ENCODE measurements around the gene TMEM212. TPM values are rescaled to one million over a fixed set of nuclear protein-coding genes. Genes with fewer than 3 reads are reported as not detected.

The TMEM212 gene
- total and polyA plus RNA-seq, 2 donors (not counting 1 experiment from before 2014, with no cell fraction given) = not detected

DNA sequence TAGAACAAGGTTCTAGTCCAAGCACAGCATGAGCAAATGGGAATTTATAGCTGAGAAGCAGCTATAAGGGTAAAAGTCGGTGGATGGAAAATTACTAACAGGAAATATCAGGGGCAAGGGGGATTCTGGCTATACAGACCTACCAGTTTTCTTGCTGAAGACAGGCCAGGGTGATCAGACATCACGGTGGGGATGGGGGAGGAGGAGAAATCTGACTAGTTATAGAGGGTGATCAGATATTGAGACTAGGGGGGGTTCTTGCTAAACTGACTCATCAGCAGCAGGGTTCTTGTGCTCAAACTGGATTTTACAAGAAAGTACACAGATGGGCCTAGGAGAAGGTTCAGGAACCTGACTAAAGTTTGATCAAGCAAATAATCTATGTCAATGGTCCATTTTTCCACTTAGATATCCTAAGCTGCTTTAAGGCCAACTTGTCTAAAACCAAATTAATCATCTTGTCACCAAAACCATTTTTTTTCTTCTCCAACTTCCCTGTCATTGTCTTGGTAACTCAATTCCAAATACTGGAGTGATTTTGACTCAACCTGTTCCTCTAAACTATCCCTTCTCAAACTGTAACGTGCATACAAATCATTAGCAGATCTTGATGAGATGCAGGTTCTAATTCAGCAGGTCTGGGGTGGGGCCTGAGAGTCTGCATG is 4.6 kb downstream of the TMEM212 start:
- Mint-ChIP-seq H3K9me3 (ENCODE audit: insufficient read depth) (no peaks in the 10 kb centered on the region), H3K27me3 (no peaks in the 10 kb centered on the region), H3K4me1 (no peaks in the 10 kb centered on the region), H3K27ac (no peak overlapping the region), H3K4me3 (no peak overlapping the region)
- H2AFZ ChIP-seq (ENCODE audit: insufficient read depth, low read depth, low read length, poor library complexity, severe bottlenecking) = no peak overlapping the region
- ChIA-PET CTCF (no interaction called here), POLR2A (no interaction called here)
- H3K4me2 ChIP-seq (replicated peaks; ENCODE audit: low read depth, low read length, poor library complexity, severe bottlenecking) = no peak overlapping the region
- no peak overlapping the region for H3K27ac ChIP-seq (ENCODE audit: low read length in 2 of 2)
- intact Hi-C loops (cut with micrococcal nuclease) = no loop called here
- no peak for ATAC-seq (ENCODE audit: low read depth)
- no peaks in the 10 kb centered on the region for H3K27me3 ChIP-seq (replicated peaks in 1 of 4; ENCODE audit: control extremely low read depth in 1 of 4, control insufficient read depth in 3 of 4, insufficient read depth in 4 of 4, low read length in 3 of 4)
- WGBS (ENCODE audit: insufficient coverage) = 93% methylated on average over 2 of the region's 3 CpGs
- no peaks in the 10 kb centered on the region for H3K36me3 ChIP-seq (replicated peaks in 1 of 2; ENCODE audit: control extremely low read depth in 1 of 2, control insufficient read depth in 1 of 2, extremely low read depth in 1 of 2, insufficient read depth in 2 of 2, low read length in 1 of 2)
- no peaks in the 10 kb centered on the region for H3K79me2 ChIP-seq (ENCODE audit: control insufficient read depth, insufficient read depth, low read length)
- DNase-seq = no peak
- H3K9ac ChIP-seq (ENCODE audit: low read length) = no peak overlapping the region
- H3K4me1 ChIP-seq (ENCODE audit: control insufficient read depth in 2 of 2, insufficient read depth in 2 of 2, low read length in 2 of 2) = no peaks in the 10 kb centered on the region
- H3K4me3 ChIP-seq (ENCODE audit: control extremely low read depth in 1 of 5, extremely low read depth in 1 of 5, insufficient read depth in 1 of 5, low read depth in 2 of 5, low read length in 4 of 5) = no peak overlapping the region
- H3K9me3 ChIP-seq (ENCODE audit: control extremely low read depth in 1 of 3, control insufficient read depth in 2 of 3, insufficient read depth in 1 of 3, low read length in 2 of 3) = no peaks in the 10 kb centered on the region
- no peaks in the 10 kb centered on the region for H4K20me1 ChIP-seq (ENCODE audit: control insufficient read depth, insufficient read depth, low read length, poor library complexity, severe bottlenecking)
- TF ChIP-seq EZH2 (IDR thresholded peaks at IDR 0.05; ENCODE audit: borderline replicate concordance, insufficient read depth, low read depth, low read length, poor library complexity, severe bottlenecking) = no peak
- TF ChIP-seq, protein P1, sequence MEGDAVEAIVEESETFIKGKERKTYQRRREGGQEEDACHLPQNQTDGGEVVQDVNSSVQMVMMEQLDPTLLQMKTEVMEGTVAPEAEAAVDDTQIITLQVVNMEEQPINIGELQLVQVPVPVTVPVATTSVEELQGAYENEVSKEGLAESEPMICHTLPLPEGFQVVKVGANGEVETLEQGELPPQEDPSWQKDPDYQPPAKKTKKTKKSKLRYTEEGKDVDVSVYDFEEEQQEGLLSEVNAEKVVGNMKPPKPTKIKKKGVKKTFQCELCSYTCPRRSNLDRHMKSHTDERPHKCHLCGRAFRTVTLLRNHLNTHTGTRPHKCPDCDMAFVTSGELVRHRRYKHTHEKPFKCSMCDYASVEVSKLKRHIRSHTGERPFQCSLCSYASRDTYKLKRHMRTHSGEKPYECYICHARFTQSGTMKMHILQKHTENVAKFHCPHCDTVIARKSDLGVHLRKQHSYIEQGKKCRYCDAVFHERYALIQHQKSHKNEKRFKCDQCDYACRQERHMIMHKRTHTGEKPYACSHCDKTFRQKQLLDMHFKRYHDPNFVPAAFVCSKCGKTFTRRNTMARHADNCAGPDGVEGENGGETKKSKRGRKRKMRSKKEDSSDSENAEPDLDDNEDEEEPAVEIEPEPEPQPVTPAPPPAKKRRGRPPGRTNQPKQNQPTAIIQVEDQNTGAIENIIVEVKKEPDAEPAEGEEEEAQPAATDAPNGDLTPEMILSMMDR (IDR thresholded peaks at IDR 0.05) = no peak

DNA sequence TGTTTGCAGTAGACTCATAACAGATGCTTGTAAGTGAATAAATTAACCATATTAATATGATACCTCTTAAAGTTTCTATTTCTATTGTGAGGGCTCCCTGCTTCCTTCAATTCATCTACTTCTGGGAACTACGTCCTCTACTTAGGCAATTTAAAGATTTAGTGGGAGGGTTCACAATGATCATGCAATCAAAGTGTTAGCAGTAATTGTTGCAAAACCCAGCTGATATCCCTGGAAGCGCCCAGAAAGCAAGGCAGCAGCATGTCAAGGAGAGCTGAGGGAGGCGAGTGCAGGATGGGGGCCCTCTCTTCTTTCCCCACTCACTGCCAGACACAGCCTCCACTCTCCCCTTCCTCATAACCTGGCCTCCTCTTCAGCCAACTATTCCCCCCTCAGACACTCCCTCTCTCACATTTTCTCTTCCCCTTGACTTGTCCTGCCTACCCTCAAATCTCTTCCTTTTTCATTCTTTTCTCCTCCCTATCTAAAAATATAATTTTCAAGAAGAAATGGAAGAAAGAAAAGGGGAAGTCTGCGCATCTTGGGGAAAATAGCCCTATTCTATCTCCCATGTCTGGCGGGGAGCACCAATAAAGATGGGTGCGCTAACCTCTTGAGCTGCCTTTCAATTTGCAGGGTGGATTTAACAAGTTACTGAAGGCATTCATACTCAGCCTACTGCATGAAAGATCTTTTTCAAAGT is 6.6 kb downstream of the TMEM212 start:
- Mint-ChIP-seq H3K27me3 (no peaks in the 10 kb centered on the region), H3K27ac (no peak overlapping the region), H3K4me1 (no peaks in the 10 kb centered on the region), H3K4me3 (no peak overlapping the region), H3K9me3 (ENCODE audit: insufficient read depth) (peaks cover 5% of the 10 kb centered on the region)
- Histone ChIP-seq H3K4me2 (replicated peaks; ENCODE audit: low read depth, low read length, poor library complexity, severe bottlenecking) (no peak overlapping the region), H3K9ac (ENCODE audit: low read length) (no peak overlapping the region), H3K36me3 (replicated peaks in 1 of 2; ENCODE audit: control extremely low read depth in 1 of 2, control insufficient read depth in 1 of 2, extremely low read depth in 1 of 2, insufficient read depth in 2 of 2, low read length in 1 of 2) (no peaks in the 10 kb centered on the region), H3K9me3 (ENCODE audit: control extremely low read depth in 1 of 3, control insufficient read depth in 2 of 3, insufficient read depth in 1 of 3, low read length in 2 of 3) (peaks cover 0 to 7% (median 0%) of the 10 kb centered on the region in 3 donors), H4K20me1 (ENCODE audit: control insufficient read depth, insufficient read depth, low read length, poor library complexity, severe bottlenecking) (no peaks in the 10 kb centered on the region), H3K4me1 (ENCODE audit: control insufficient read depth in 2 of 2, insufficient read depth in 2 of 2, low read length in 2 of 2) (no peaks in the 10 kb centered on the region), H3K4me3 (ENCODE audit: control extremely low read depth in 1 of 5, extremely low read depth in 1 of 5, insufficient read depth in 1 of 5, low read depth in 2 of 5, low read length in 4 of 5) (no peak overlapping the region), H3K27me3 (replicated peaks in 1 of 4; ENCODE audit: control extremely low read depth in 1 of 4, control insufficient read depth in 3 of 4, insufficient read depth in 4 of 4, low read length in 3 of 4) (no peaks in the 10 kb centered on the region), H3K27ac (ENCODE audit: low read length in 2 of 2) (no peak overlapping the region), H2AFZ (ENCODE audit: insufficient read depth, low read depth, low read length, poor library complexity, severe bottlenecking) (no peak overlapping the region), H3K79me2 (ENCODE audit: control insufficient read depth, insufficient read depth, low read length) (no peaks in the 10 kb centered on the region)
- intact Hi-C loops (cut with micrococcal nuclease) = no loop called here
- TF ChIP-seq EZH2 (IDR thresholded peaks at IDR 0.05; ENCODE audit: borderline replicate concordance, insufficient read depth, low read depth, low read length, poor library complexity, severe bottlenecking) = no peak
- TF ChIP-seq, protein P1 (IDR thresholded peaks at IDR 0.05) = no peak
- DNase-seq (no peak), ATAC-seq (ENCODE audit: low read depth) (no peak)
- ChIA-PET POLR2A (no interaction called here), CTCF (no interaction called here)
- 100% methylated on average over 1 of the region's 6 CpGs for WGBS (ENCODE audit: insufficient coverage)
